GM18505 (cell line): ENCODE measurements around the gene PSMD8.
A peak's percentile ranks its signal among the peaks of the same experiment; 100 is the strongest.
"Not testable (repeated sequence)": the region's sequence is repeated elsewhere in the genome, so short reads cannot be mapped to it uniquely, and the experiment has no call there.

ENCODE experiments used
- ATAC-seq: cut with Tn5 transposase; IDR thresholded peaks from one replicate; pipeline ENCODE4 v1.9.1; 2021; ENCODE audit not compliant: unreplicated experiment
- POLR2A ChIP-seq: IDR thresholded peaks from 4 replicates; pipeline ENCODE4 v1.6.1; 2011; ENCODE audit warnings: borderline replicate concordance; ENCODE audit not compliant: insufficient read depth, insufficient read length; ENCODE audit errors: extremely low read depth

Gene PSMD8

DNA sequence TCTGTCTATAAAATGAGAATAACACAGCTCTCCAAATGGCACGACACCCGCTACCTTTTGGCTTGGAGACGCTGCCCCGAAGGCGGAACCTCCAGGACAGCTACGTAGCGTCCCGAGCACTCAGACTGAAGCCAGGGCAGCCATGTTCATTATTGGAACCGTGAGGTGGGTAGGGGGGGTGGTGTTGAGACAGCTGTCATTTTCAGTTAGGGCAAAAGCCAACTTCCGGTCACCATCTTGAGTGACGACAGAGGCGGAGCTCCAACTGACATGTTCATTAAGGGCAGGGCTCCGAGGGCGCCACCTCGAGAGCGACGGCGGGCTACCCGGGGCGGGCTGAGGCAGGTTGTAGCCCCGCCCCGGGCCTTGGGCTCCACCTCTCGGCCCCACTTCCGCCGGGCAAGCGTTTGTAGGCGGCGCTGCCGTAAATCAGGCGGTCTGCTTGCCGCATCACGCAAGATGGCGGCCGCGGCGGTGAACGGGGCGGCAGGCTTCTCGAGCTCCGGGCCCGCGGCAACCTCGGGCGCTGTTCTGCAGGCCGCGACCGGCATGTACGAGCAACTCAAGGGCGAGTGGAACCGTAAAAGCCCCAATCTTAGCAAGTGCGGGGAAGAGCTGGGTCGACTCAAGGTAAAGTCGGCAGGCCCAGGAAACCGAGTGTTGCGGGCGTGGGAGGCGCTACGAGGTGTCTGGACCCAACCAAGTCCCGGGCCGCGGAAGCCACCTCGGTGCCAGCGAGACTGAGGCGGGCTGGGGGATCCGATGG, at the start of gene PSMD8:
Gene PSMD8, plus strand, starts transcription at position 240 of the 766 bp plus-strand sequence. Its CDS starts 31 bp downstream, at position 271.
- peak; percentile 98 for TF ChIP-seq POLR2A
- ATAC-seq, result peak; percentile 95

DNA sequence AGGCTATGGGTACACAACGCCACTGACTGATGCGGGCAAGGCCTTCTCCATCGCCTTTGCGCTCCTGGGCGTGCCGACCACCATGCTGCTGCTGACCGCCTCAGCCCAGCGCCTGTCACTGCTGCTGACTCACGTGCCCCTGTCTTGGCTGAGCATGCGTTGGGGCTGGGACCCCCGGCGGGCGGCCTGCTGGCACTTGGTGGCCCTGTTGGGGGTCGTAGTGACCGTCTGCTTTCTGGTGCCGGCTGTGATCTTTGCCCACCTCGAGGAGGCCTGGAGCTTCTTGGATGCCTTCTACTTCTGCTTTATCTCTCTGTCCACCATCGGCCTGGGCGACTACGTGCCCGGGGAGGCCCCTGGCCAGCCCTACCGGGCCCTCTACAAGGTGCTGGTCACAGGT, 47.8 kb upstream of the PSMD8 start:
- no peak for TF ChIP-seq POLR2A
- no peak for ATAC-seq

DNA sequence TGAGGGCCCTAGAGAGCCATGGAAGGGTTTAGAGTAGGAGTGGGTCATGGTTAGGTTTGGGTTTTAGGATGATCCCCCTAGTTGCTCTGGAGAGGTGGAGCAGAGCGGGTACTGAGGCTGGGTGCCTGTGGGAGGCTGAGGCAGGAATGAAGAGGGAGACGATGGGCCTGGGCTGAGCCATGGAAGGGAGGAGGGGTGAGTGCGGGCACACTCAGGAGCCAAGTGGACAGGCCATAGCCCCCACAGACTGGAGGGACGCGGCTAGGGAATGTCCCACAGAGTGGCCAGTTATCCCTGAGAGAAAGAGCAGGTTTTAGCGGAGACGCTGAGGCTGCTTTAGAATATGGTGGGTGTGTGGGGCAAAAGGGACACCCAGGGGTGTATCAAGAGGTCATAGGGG, 44.7 kb upstream of the PSMD8 start:
- no peak for TF ChIP-seq POLR2A
- ATAC-seq, result no peak

GRCh38 chr19:38331728-38332127, 42.6 kb upstream of the PSMD8 start:
- no peak for ATAC-seq

GRCh38 chr19:38333245-38333644, 41.1 kb upstream of the PSMD8 start:
- no peak for TF ChIP-seq POLR2A

More at GRCh38 chr19:38331728-38332127, 42.6 kb upstream of the PSMD8 start:
- no peak for TF ChIP-seq POLR2A

GRCh38 chr19:38335949-38336637, 38.3 kb upstream of the PSMD8 start:
- peak; percentile 68 for ATAC-seq
- TF ChIP-seq POLR2A, result peak; percentile 53

More at GRCh38 chr19:38333245-38333644, 41.1 kb upstream of the PSMD8 start:
- no peak for ATAC-seq

GRCh38 chr19:38336638-38337359, 37.6 kb upstream of the PSMD8 start:
- ATAC-seq, result peak; percentile 44
- TF ChIP-seq POLR2A, result no peak

DNA sequence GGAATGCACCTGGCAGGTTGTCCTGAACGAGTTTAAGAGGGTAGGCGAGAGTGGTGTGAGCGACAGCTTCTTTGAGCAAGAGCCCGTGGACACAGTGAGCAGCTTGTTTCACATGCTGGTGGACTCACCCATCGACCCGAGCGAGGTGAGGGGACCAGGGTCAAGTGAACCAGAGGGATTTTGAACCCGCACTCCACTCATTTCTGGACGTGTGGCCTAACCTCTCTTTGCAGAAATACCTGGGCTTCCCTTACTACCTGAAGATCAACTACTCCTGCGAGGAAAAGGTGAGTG, 37.1 kb upstream of the PSMD8 start:
- no peak for TF ChIP-seq POLR2A
- ATAC-seq, result no peak

DNA sequence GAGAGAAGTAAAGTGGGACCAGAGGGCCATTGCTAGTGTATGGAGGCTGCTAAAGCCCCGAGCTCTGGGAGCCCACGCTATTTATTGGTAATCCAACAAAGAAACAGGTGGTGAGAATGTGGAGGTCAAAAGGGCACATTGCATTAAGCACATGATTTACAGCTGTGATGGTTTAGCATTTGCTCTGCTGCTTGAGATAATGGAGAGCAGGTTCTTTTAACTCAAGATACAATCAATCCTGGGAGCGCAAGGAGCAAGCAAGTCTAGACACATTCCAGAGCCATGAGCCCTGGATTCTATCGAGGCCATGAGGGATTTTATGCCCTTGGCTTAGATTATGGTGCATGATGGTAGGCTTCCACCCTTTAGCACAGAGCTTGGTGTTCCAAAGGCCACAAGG, 35.4 kb upstream of the PSMD8 start:
- not testable (repeated sequence) for ATAC-seq

GRCh38 chr19:38340927-38341326, 33.4 kb upstream of the PSMD8 start:
- ATAC-seq, result no peak
- no peak for TF ChIP-seq POLR2A

DNA sequence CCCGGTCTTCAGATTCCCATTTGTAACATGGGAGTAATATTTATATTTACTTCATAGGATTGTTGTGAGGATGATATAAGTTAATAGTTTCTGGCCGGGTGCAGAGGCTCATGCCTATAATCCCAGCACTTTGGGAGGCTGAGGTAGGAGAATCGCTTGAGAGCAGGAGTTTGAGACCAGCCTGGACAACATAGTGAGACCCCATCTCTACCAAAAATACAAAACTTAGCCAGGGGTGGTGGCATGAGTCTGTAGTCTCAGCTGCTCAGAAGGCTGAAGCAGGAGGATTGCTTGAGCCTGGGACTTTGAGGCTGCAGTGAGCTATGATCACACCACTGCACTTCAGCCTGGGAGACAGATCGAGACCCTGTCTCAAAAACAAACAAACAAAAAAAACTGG, 27.5 kb upstream of the PSMD8 start:
- ATAC-seq, result no peak
- TF ChIP-seq POLR2A, result no peak

- no peak for TF ChIP-seq POLR2A
- no peak for ATAC-seq
These were observed 23.5 kb upstream of the PSMD8 start for GRCh38 chr19:38350883-38351282.

- TF ChIP-seq POLR2A, result no peak
- no peak for ATAC-seq
These were observed 22.4 kb upstream of the PSMD8 start for GRCh38 chr19:38351865-38352395.
